OCI-LY3 (cell line): ENCODE data around the gene TRAPPC8.

Source experiments
- H2AFZ ChIP-seq: fragments of 200-600, 300-600 bp; shearing (Covaris generic); 2 replicates; pipeline ENCODE4 v1.6.0; 2014; ENCODE audit warnings: antibody characterized with exemption, low read depth, low read length
- H3K27ac ChIP-seq: fragments of 200-600, 300-600 bp; sonication (generic); 2 replicates; pipeline ENCODE4 v1.5.1; 2014; ENCODE audit warnings: mild to moderate bottlenecking, low read length, moderate library complexity, mixed read lengths
- H3K27me3 ChIP-seq: fragments of 200-600, 300-600 bp; sonication (generic); 2 replicates; pipeline ENCODE4 v1.6.1; 2014; ENCODE audit warnings: low read depth, low read length, mixed read lengths
- H3K36me3 ChIP-seq: fragments of 200-600, 300-600 bp; sonication (generic); replicated peaks from 2 replicates; pipeline ENCODE3; 2014; ENCODE audit warnings: low read depth, low read length, mixed read lengths
- H3K4me1 ChIP-seq: fragments of 300-600, 200-600 bp; sonication (generic); 2 replicates; pipeline ENCODE4 v1.6.1; 2014; ENCODE audit warnings: low read length, mixed read lengths
- H3K4me2 ChIP-seq: fragments of 200-600, 300-600 bp; sonication (generic); 2 replicates; pipeline ENCODE4 v1.6.1; 2014; ENCODE audit warnings: low read length, mixed read lengths
- H3K4me3 ChIP-seq: fragments of 300-600, 200-600 bp; sonication (generic); 2 replicates; pipeline ENCODE4 v1.5.1; 2014; ENCODE audit warnings: antibody characterized with exemption, mild to moderate bottlenecking, low read length, moderate library complexity
- H3K79me2 ChIP-seq: fragments of 300-600, 200-600 bp; shearing (Covaris generic); 2 replicates; pipeline ENCODE4 v1.6.1; 2014; ENCODE audit warnings: mild to moderate bottlenecking, low read length, mixed read lengths
- H3K9ac ChIP-seq: fragments of 300-600, 200-600 bp; shearing (Covaris generic); 2 replicates; pipeline ENCODE4 v1.6.0; 2014; ENCODE audit warnings: mild to moderate bottlenecking, low read length, moderate library complexity
- H3K9me3 ChIP-seq: fragments of 200-600, 300-600 bp; shearing (Covaris generic); 2 replicates; pipeline ENCODE4 v1.6.1; 2014; ENCODE audit warnings: low read length, mixed read lengths; ENCODE audit not compliant: insufficient read depth
- H4K20me1 ChIP-seq: fragments of 200-600, 300-600 bp; sonication (generic); 2 replicates; pipeline ENCODE4 v1.6.1; 2016; ENCODE audit warnings: low read length, mixed read lengths; ENCODE audit not compliant: insufficient read depth
- EZH2phosphoT487 ChIP-seq: fragments of 200-600 bp; shearing (Covaris generic); IDR thresholded peaks from 2 replicates; pipeline ENCODE4 v1.6.1; 2018; ENCODE audit warnings: antibody characterized with exemption, mixed run types, low read depth
- TF ChIP-seq, protein P1 (sequence below): fragments of 200-600, 300-600 bp; sonication (generic); IDR thresholded peaks from 2 replicates; pipeline ENCODE4 v1.5.1; 2014; ENCODE audit warnings: antibody characterized with exemption, low read length, low read depth

The TRAPPC8 gene

DNA sequence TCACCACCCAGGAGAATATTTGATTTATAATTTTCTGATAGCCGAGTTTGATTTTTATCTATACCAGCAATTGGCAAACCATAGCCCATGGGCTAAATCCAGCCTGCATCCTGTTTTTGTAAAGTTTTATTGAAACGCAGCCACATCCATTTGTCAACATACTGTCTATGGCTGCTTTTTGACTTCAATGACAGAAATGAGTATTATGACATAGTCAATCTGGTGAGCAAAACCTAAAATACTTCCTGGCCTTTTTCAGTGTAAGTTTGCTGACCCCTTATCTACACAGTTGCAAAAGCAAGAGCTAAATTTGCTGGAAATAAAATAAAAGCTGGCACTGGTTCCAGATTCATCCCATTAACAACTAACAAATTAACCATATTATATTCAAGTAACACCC lies 102.4 kb downstream of the TRAPPC8 start:
- no peak for TF ChIP-seq EZH2phosphoT487
- TF ChIP-seq, protein P1, sequence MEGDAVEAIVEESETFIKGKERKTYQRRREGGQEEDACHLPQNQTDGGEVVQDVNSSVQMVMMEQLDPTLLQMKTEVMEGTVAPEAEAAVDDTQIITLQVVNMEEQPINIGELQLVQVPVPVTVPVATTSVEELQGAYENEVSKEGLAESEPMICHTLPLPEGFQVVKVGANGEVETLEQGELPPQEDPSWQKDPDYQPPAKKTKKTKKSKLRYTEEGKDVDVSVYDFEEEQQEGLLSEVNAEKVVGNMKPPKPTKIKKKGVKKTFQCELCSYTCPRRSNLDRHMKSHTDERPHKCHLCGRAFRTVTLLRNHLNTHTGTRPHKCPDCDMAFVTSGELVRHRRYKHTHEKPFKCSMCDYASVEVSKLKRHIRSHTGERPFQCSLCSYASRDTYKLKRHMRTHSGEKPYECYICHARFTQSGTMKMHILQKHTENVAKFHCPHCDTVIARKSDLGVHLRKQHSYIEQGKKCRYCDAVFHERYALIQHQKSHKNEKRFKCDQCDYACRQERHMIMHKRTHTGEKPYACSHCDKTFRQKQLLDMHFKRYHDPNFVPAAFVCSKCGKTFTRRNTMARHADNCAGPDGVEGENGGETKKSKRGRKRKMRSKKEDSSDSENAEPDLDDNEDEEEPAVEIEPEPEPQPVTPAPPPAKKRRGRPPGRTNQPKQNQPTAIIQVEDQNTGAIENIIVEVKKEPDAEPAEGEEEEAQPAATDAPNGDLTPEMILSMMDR: no peak
- Histone ChIP-seq H3K27ac (no peak overlapping the region), H3K36me3 (peaks cover 41% of the 10 kb centered on the region), H3K27me3 (no peaks in the 10 kb centered on the region), H3K79me2 (no peaks in the 10 kb centered on the region), H3K4me3 (no peak overlapping the region), H3K4me2 (no peak overlapping the region), H3K9me3 (no peaks in the 10 kb centered on the region), H3K4me1 (no peaks in the 10 kb centered on the region), H3K9ac (no peak overlapping the region), H2AFZ (no peak overlapping the region), H4K20me1 (no peaks in the 10 kb centered on the region)

DNA sequence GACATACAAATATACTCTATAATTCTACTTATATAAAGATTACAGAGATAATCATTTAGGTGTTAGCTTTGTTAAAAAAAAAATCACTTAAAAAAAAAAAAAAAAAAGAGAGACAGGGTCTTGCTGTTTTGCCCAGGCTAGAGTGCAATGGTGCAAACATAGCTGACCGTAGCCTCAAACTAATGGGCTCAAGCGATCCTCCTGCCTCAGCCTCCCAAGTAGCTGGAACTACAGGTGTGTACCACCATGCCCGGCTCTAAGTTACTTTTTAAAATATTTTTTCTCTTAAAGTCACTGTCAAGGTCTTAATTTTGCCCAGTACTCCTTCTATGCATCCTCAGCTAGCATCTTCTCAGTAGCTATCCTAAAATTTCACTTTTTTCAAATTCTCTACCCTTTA lies 105.0 kb downstream of the TRAPPC8 start:
- no peak overlapping the region for H3K4me2 ChIP-seq
- H3K79me2 ChIP-seq: no peaks in the 10 kb centered on the region
- H2AFZ ChIP-seq: no peak overlapping the region
- no peak overlapping the region for H3K4me3 ChIP-seq
- no peaks in the 10 kb centered on the region for H3K27me3 ChIP-seq
- H3K36me3 ChIP-seq: peaks cover 43% of the 10 kb centered on the region
- no peak overlapping the region for H3K9ac ChIP-seq
- TF ChIP-seq, protein P1: no peak
- no peak for TF ChIP-seq EZH2phosphoT487
- H3K9me3 ChIP-seq: no peaks in the 10 kb centered on the region
- no peaks in the 10 kb centered on the region for H3K4me1 ChIP-seq
- H3K27ac ChIP-seq: no peak overlapping the region
- no peaks in the 10 kb centered on the region for H4K20me1 ChIP-seq

DNA sequence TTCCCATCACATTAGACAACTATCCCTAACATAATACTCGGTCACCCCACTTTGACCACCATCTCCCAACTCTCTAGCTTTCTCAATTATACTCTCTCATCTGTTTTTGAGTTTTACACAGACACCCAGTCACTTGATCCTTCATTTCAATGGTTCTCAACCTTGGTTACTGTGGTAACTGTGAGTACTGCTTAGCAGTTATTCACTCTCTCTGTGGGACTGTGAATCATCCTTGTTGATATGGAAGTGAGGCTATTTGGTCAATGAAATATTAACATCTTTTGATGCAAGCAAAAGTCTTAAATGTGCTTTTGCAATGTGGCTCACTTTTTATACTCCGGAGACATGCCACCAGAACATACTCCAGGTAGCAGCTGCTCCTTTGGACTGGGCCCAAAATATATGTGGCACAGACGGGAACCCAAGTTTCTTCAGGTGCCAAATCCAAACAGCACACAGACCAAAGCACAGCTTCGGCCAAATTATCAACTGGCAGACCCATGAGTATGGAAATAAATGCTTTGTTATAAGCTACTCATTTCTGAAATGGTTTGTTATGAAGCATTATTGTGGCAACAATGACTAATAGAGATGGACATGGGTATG lies 107.3 kb downstream of the TRAPPC8 start:
- TF ChIP-seq, protein P1: no peak
- no peak for TF ChIP-seq EZH2phosphoT487
- no peak overlapping the region for H3K27ac ChIP-seq
- no peak overlapping the region for H3K9ac ChIP-seq
- no peaks in the 10 kb centered on the region for H3K27me3 ChIP-seq
- H4K20me1 ChIP-seq: no peaks in the 10 kb centered on the region
- no peak overlapping the region for H2AFZ ChIP-seq
- no peaks in the 10 kb centered on the region for H3K79me2 ChIP-seq
- H3K4me1 ChIP-seq: no peaks in the 10 kb centered on the region
- peaks cover 39% of the 10 kb centered on the region for H3K36me3 ChIP-seq
- H3K9me3 ChIP-seq: no peaks in the 10 kb centered on the region
- no peak overlapping the region for H3K4me2 ChIP-seq
- no peak overlapping the region for H3K4me3 ChIP-seq

DNA sequence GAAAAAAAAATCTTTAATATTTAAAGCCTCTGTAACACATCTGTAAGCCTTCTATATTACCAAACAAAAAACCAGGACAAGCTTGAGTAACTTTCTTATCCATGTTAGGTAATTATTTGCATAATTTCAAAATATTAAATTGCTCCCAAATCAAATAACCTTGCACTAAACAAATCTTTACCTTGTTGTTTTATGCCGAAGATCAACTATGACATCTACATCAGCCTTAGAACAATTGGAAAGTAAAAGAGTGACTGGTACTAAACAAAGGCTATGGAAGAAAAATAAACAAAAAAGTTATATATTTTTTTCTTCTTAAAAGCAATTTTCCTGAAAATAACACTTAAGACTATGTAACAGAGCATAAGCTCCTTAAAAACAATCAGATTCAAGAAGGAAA lies 111.0 kb downstream of the TRAPPC8 start:
- no peak for TF ChIP-seq EZH2phosphoT487
- TF ChIP-seq, protein P1: no peak
- Histone ChIP-seq H3K36me3 (peaks cover 43% of the 10 kb centered on the region), H3K79me2 (no peaks in the 10 kb centered on the region), H3K9me3 (no peaks in the 10 kb centered on the region), H2AFZ (no peak overlapping the region), H3K4me3 (no peak overlapping the region), H3K4me1 (peaks cover 7% of the 10 kb centered on the region), H3K27me3 (no peaks in the 10 kb centered on the region), H4K20me1 (no peaks in the 10 kb centered on the region), H3K4me2 (no peak overlapping the region), H3K27ac (no peak overlapping the region), H3K9ac (no peak overlapping the region)
